NB4 (cell line): Measurements from ENCODE around the gene COX7C.
"Not testable (repeated sequence)": the region's sequence is repeated elsewhere in the genome, so short reads cannot be mapped to it uniquely, and the experiment has no call there.

ENCODE experiments used
- DNase-seq: peaks from one replicate; pipeline ENCODE4 v3.0.0; 2010; ENCODE audit warnings: low read depth
- H3K4me3 ChIP-seq: one replicate; pipeline ENCODE4 v1.5.1; 2011; ENCODE audit warnings: mild to moderate bottlenecking, low read depth, low read length, moderate library complexity
- MYC ChIP-seq: IDR thresholded peaks from 2 replicates; pipeline ENCODE4 v1.6.1; 2011; ENCODE audit warnings: low read depth, low read length
- POLR2A ChIP-seq: IDR thresholded peaks from 2 replicates; pipeline ENCODE4 v1.6.1; 2011; ENCODE audit warnings: mild to moderate bottlenecking; ENCODE audit not compliant: insufficient read length; ENCODE audit errors: extremely low read depth
- TF ChIP-seq, protein P1 (sequence below): IDR thresholded peaks from one replicate; pipeline ENCODE4 v1.5.1; 2012; ENCODE audit warnings: low read depth, low read length
- TF ChIP-seq, protein P2 (sequence below): IDR thresholded peaks from 2 replicates; pipeline ENCODE4 v1.6.1; 2011; ENCODE audit warnings: low read depth, low read length

COX7C gene

DNA sequence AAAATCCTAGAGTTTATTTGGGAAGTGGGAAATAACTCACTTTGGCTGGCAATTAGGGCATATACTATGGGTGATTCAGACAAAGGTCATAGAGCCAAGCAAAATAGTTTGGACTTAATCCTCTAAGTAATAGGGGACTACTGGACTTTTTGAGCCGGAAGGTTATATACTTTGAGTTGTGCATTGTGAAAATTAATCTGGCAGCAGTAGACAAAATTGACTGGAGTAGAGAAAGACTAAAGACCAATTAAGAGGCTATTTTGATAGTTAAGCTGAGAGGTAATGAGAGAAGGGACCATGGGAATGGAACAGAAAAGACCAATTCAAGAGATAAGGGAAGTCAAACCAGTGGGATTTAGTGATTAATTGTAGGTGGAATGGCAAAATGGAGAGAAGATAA lies 28.9 kb downstream of the COX7C start:
- H3K4me3 ChIP-seq: no peak overlapping the region
- TF ChIP-seq, protein P1, sequence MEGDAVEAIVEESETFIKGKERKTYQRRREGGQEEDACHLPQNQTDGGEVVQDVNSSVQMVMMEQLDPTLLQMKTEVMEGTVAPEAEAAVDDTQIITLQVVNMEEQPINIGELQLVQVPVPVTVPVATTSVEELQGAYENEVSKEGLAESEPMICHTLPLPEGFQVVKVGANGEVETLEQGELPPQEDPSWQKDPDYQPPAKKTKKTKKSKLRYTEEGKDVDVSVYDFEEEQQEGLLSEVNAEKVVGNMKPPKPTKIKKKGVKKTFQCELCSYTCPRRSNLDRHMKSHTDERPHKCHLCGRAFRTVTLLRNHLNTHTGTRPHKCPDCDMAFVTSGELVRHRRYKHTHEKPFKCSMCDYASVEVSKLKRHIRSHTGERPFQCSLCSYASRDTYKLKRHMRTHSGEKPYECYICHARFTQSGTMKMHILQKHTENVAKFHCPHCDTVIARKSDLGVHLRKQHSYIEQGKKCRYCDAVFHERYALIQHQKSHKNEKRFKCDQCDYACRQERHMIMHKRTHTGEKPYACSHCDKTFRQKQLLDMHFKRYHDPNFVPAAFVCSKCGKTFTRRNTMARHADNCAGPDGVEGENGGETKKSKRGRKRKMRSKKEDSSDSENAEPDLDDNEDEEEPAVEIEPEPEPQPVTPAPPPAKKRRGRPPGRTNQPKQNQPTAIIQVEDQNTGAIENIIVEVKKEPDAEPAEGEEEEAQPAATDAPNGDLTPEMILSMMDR: no peak
- TF ChIP-seq, protein P2, sequence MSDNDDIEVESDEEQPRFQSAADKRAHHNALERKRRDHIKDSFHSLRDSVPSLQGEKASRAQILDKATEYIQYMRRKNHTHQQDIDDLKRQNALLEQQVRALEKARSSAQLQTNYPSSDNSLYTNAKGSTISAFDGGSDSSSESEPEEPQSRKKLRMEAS: no peak
- TF ChIP-seq MYC (no peak), POLR2A (no peak)
- no peak for DNase-seq

DNA sequence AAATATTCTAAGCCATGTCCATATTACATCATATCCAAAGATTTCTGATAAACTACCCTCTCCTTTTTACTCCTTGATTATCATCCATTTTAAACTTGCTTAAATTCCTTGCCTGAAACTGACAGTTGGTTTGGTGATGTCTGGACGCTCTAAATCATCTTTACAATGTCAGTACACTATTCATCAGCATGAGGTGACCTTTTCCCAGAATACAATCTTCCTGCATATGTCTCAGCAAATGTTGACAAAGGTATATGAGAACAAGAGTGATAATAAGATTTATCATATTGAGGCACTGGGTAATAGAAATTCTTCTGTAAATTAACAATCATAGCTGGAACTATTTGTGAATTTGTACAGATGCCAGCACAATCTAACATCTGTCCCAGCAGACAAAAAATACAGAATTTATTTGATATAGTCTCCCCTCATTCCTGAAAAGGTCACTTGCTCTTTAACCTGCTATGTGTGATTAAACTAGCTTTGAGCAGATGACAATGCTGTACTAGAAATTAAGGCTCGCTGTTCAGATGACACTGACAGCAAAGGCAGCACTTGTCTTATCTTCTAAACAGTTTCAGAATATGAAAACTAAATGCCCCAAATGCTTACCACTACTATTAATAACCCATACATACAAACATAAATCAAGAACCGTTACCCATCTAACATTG lies 32.2 kb downstream of the COX7C start:
- TF ChIP-seq POLR2A: no peak
- TF ChIP-seq, protein P2: no peak
- TF ChIP-seq, protein P1: no peak
- no peak for TF ChIP-seq MYC
- no peak overlapping the region for H3K4me3 ChIP-seq
- DNase-seq: no peak

DNA sequence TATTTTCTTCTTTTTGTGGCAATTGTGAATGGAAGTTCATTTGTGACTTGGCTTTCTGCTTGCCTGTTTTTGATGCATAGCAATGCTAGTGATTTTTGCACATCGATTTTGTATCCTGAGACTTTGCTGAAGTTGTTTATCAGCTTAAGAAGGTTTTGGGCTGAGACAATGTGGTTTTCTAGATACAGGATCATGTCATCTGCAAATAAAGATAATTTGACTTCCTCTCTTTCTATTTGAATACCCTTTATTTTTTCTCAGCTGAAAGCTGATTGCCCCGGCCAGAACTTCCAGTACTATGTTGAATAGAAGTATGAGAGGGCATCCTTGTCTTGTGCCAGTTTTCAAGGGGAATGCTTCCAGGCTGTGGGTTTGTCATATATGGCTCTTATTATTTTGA lies 43.0 kb downstream of the COX7C start:
- not testable (repeated sequence) for H3K4me3 ChIP-seq, DNase-seq

DNA sequence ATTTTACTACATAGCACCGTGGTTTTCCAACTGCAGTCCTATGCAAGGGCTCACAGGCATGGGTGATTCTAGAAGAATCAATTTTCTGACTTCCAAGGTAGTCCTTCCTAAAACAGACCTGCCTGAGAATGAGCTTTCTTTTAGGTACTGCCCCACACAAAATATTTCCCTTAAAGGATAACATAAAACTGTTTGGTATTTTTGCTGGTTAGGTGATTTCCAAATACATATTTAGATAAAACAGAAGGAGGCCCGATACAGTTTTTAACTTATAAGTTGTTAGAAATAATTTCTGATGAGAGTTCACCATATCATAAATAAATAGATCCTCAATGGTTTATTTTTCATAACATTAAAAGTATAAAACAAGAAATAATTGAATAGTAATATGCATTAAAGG lies 46.4 kb downstream of the COX7C start:
- TF ChIP-seq, protein P2: no peak
- TF ChIP-seq POLR2A (no peak), MYC (no peak)
- TF ChIP-seq, protein P1: no peak
- H3K4me3 ChIP-seq: no peak overlapping the region
- no peak for DNase-seq

DNA sequence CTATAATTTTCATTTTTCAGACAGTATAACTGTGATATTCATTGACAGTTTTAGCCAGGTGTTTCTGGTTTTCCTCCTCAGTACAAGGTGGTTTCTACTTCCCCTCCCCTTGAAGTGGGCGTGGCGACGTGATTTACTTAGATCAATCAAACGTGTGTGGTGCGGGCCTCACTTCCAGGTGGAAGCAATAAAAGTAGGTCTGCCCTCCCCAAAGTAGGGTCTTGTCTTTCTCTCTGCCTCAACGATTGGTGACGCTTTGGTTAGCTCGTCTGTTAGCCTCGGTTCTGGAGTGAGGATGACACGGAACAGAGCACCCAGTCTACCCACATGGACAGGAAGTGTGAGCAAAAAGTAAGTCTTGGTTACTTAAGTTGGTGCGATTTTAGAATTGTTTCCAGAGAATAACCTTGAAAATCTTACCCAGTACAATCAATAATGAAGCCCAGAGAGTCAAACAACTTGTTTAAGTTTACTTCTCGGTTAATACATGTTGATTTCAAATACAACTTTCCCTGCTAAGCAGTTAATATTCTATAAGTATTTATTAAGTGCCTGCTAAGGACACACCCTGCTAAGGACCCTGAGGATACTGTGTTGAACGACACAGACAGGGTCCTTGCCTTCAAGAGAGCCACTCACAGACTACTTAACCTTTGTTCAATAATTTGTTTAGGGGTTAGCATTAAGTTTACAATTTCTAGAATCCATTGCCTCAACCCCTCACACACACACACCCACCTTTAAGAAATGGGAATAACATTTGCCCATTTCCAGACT lies 48.4 kb downstream of the COX7C start:
- TF ChIP-seq MYC (no peak), POLR2A (no peak)
- TF ChIP-seq, protein P1: no peak
- TF ChIP-seq, protein P2: no peak
- H3K4me3 ChIP-seq: no peak overlapping the region
- DNase-seq: no peak

DNA sequence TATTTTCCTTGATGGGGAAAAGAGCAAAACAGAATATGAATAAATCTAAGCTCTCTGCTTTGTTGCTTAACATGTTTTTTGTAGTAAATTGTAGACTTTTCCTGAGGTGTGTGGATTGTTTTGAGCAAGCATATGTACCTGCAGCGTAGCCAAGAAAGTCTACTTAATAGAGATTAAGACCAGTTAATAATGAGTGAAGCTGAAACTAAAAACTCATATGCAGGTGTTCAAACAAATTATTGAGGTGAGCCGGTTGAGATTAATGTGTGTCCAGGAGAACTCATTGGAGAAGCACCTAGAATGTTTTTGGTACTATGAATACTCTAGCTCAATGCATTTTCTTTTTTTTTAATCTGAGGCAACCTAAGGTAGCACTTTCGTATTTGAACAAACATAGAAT lies 49.2 kb downstream of the COX7C start:
- DNase-seq: no peak
- H3K4me3 ChIP-seq: no peak overlapping the region
- TF ChIP-seq POLR2A (no peak), MYC (no peak)
- TF ChIP-seq, protein P1: no peak
- TF ChIP-seq, protein P2: no peak
